SJCRH30 (cell line): ENCODE data around the gene WWC2. TPM values are rescaled to one million over a fixed set of nuclear protein-coding genes. Genes with fewer than 3 reads are reported as not detected.
A peak's percentile ranks its signal among the peaks of the same experiment; 100 is the strongest.

ENCODE experiments used
- DNase-seq, 2 experiments: peaks; one replicate each; pipeline ENCODE4 v3.0.0-alpha.2; 2015 to 2020
- H3K27ac ChIP-seq: fragments of 250-450 bp; sonication (Bioruptor Pico); 2 replicates; pipeline ENCODE4 v1.5.1; 2020; ENCODE audit warnings: mild to moderate bottlenecking, moderate library complexity
- H3K27me3 ChIP-seq: fragments of 250-450 bp; sonication (Bioruptor Pico); 2 replicates; pipeline ENCODE4 v1.5.1; 2020; ENCODE audit warnings: mild to moderate bottlenecking, moderate library complexity
- H3K36me3 ChIP-seq: fragments of 250-450 bp; sonication (Bioruptor Pico); 2 replicates; pipeline ENCODE4 v1.5.1; 2020; ENCODE audit warnings: mild to moderate bottlenecking, moderate library complexity
- H3K4me1 ChIP-seq: fragments of 250-450 bp; sonication (Bioruptor Pico); 2 replicates; pipeline ENCODE4 v1.5.1; 2020; ENCODE audit warnings: mild to moderate bottlenecking, moderate library complexity
- H3K4me3 ChIP-seq: fragments of 250-450 bp; sonication (Bioruptor Pico); 2 replicates; pipeline ENCODE4 v1.5.1; 2020; ENCODE audit warnings: mild to moderate bottlenecking, moderate library complexity
- H3K9me3 ChIP-seq: fragments of 250-450 bp; sonication (Bioruptor Pico); replicated peaks from 2 replicates; pipeline ENCODE4 v1.5.1; 2020; ENCODE audit warnings: mild to moderate bottlenecking, moderate library complexity
- total RNA-seq: library from RNA; depleted of rRNA; stranded (reverse); fragments of >200 nt; shearing (Covaris generic); gene quantifications from 2 replicates; pipeline ENCODE4 v1.2.3, GENCODE V29; 2014; rRNA removed

WWC2 gene
- total RNA-seq, 1 experiment from 2014 or later: 23.7 TPM

- Histone ChIP-seq H3K27ac (no peak overlapping the region), H3K27me3 (no peaks in the 10 kb centered on the region), H3K4me1 (no peaks in the 10 kb centered on the region), H3K36me3 (no peaks in the 10 kb centered on the region), H3K4me3 (no peak overlapping the region), H3K9me3 (no peaks in the 10 kb centered on the region)
- no peak for DNase-seq
These were observed 259.2 kb downstream of the WWC2 start for GRCh38 chr4:183358215-183358755.

GRCh38 chr4:183360161-183360919, 261.3 kb downstream of the WWC2 start:
- peak in 1 of 2 experiments; percentile 4 for DNase-seq
- no peaks in the 10 kb centered on the region for H3K36me3 ChIP-seq
- H3K4me3 ChIP-seq: no peak overlapping the region
- H3K27me3 ChIP-seq: no peaks in the 10 kb centered on the region
- no peaks in the 10 kb centered on the region for H3K9me3 ChIP-seq
- no peak overlapping the region for H3K27ac ChIP-seq
- no peaks in the 10 kb centered on the region for H3K4me1 ChIP-seq

GRCh38 chr4:183362036-183362435, 263.0 kb downstream of the WWC2 start:
- no peaks in the 10 kb centered on the region for H3K27me3 ChIP-seq

GRCh38 chr4:183362916-183363542, 264.0 kb downstream of the WWC2 start:
- no peaks in the 10 kb centered on the region for H3K36me3 ChIP-seq
- no peaks in the 10 kb centered on the region for H3K27me3 ChIP-seq
- no peaks in the 10 kb centered on the region for H3K4me1 ChIP-seq
- no peak overlapping the region for H3K4me3 ChIP-seq
- no peaks in the 10 kb centered on the region for H3K9me3 ChIP-seq
- no peak overlapping the region for H3K27ac ChIP-seq
- DNase-seq: no peak

More at GRCh38 chr4:183362036-183362435, 263.0 kb downstream of the WWC2 start:
- H3K9me3 ChIP-seq: no peaks in the 10 kb centered on the region
- DNase-seq: no peak
- H3K4me3 ChIP-seq: no peak overlapping the region
- H3K4me1 ChIP-seq: no peaks in the 10 kb centered on the region
- no peak overlapping the region for H3K27ac ChIP-seq
- no peaks in the 10 kb centered on the region for H3K36me3 ChIP-seq

GRCh38 chr4:183364025-183364424, 265.0 kb downstream of the WWC2 start:
- Histone ChIP-seq H3K4me1 (no peaks in the 10 kb centered on the region), H3K36me3 (no peaks in the 10 kb centered on the region), H3K27me3 (no peaks in the 10 kb centered on the region), H3K9me3 (no peaks in the 10 kb centered on the region), H3K27ac (no peak overlapping the region), H3K4me3 (no peak overlapping the region)
- DNase-seq: no peak

- DNase-seq: no peak
- H3K9me3 ChIP-seq: no peaks in the 10 kb centered on the region
- no peaks in the 10 kb centered on the region for H3K4me1 ChIP-seq
- no peak overlapping the region for H3K27ac ChIP-seq
- no peaks in the 10 kb centered on the region for H3K36me3 ChIP-seq
- no peaks in the 10 kb centered on the region for H3K27me3 ChIP-seq
- no peak overlapping the region for H3K4me3 ChIP-seq
These were observed 267.3 kb downstream of the WWC2 start for GRCh38 chr4:183366206-183366835.

- Histone ChIP-seq H3K4me1 (no peaks in the 10 kb centered on the region), H3K27ac (no peak overlapping the region), H3K36me3 (no peaks in the 10 kb centered on the region), H3K27me3 (no peaks in the 10 kb centered on the region), H3K4me3 (no peak overlapping the region), H3K9me3 (no peaks in the 10 kb centered on the region)
- DNase-seq: no peak
These were observed 270.0 kb downstream of the WWC2 start for GRCh38 chr4:183369073-183369472.

Other genes starting within 250 kb of the WWC2 start
- 72.5 and 73.6 TPM in 2 replicates for gene DCTD, start 181.9 kb upstream of the WWC2 start, total RNA-seq
- gene CLDN22, start 221.0 kb downstream of the WWC2 start, total RNA-seq: not detected in 2 replicates
- gene CLDN24, start 223.2 kb downstream of the WWC2 start, total RNA-seq: not detected in 2 replicates